Fibroblast of the aortic adventitia (primary cell): ENCODE data around the gene SDHAF3. TPM values are rescaled to one million over a fixed set of nuclear protein-coding genes. Genes with fewer than 3 reads are reported as not detected.
"Not testable (repeated sequence)": the region's sequence is repeated elsewhere in the genome, so short reads cannot be mapped to it uniquely, and the experiment has no call there.

ENCODE experiments used
- DNase-seq: peaks from one replicate; pipeline ENCODE4 v3.0.0-alpha.2; 2010; ENCODE audit warnings: low read depth
- H3K4me3 ChIP-seq: 2 replicates; pipeline ENCODE4 v1.5.1; 2011; ENCODE audit warnings: low read depth, mild to moderate bottlenecking, control low read depth, low read length, moderate library complexity
- CTCF ChIP-seq: IDR thresholded peaks from 2 replicates; pipeline ENCODE4 v1.5.1; 2011; ENCODE audit warnings: mild to moderate bottlenecking, low read length, control low read depth, inconsistent platforms; ENCODE audit not compliant: insufficient read depth
- total RNA-seq: library from RNA; depleted of rRNA; stranded (reverse); fragments of >200 nt; gene quantifications from 2 replicates; pipeline ENCODE4 v1.2.3, GENCODE V29; 2012; ENCODE audit warnings: low replicate concordance

SDHAF3 gene
- 6.0 and 16.0 TPM in 2 replicates for total RNA-seq

DNA sequence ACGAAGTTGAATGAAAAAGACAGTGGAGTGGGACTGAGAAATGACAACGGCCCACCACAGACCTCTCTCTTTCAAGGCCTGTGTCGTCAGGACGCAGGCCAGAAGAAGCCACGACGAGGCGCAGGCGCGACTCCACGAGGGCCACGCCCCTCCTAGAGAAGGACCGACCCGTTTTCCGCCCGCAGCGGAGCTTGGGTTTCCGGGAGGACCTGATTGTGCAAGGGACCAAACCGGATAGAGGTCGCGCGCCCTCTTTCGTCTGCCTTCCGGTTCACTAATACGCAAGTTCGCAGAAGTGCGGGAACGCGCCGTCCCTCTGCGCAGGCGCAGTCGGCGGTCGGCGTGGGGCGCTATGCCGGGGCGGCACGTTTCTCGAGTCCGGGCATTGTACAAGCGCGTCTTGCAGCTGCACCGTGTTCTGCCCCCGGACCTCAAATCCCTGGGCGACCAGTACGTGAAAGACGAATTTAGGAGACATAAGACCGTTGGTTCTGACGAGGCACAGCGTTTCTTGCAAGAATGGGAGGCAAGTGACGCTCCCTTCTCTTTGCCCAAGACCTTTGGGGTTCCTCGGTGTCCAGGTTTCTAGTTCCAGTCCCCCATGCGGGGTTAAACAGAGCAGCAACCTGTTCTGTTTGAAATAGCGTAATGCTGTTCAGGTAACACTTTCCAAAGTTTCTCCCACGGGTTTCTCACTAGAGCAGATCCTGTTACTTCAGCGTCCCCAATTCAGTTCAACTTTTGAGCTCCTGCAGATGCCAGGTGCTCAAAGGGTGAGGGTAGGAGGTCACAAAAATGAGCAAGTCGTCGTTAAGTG, at the start of gene SDHAF3:
Gene SDHAF3, plus strand, starts transcription at position 327 of the 817 bp plus-strand sequence. Its CDS starts 26 bp downstream, at position 353.
- peak; percentile 98 for DNase-seq
- no peak for TF ChIP-seq CTCF
- peak within 1 kb of the TSS; percentile 84 for H3K4me3 ChIP-seq

DNA sequence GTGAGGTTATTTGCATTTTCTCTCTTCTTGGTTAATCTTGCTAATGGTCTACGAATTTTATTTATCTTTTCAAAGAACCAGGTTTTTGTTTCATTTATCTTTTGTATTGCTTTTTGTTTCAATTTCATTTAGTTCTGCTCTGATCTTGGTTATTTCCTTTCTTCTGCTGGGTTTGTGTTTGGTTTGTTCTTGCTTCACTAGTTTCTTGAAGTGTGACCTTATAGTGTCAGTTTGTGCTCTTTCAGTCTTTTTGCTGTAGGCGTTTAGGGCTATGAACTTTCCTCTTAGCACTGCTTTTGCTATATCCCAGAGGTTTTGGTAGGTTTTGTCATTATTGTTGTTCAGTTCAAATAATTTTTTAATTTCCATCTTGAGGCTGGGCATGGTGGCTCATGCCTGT, 45.5 kb upstream of the SDHAF3 start:
- not testable (repeated sequence) for DNase-seq, H3K4me3 ChIP-seq

DNA sequence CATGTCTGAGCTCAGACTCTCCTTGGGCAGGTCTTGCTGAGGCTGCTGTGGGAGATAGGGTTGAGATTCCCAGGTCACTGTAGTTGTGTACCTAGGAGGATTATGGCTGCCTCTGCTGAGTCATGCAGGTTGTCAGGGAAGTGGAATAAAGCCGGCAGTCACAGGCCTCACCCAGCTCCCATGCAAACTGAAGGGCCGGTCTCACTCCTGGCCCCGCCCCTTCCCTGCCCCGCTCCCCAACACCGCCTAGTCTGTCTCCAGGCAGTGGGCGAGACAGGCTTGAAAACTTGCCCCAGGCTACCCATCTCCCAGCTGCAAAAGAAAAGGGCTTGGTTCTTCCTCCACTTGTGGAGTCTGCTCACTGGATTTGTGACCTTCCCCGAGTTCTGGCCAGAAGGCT, 41.6 kb upstream of the SDHAF3 start:
- H3K4me3 ChIP-seq: no peak overlapping the region
- no peak for TF ChIP-seq CTCF
- no peak for DNase-seq

DNA sequence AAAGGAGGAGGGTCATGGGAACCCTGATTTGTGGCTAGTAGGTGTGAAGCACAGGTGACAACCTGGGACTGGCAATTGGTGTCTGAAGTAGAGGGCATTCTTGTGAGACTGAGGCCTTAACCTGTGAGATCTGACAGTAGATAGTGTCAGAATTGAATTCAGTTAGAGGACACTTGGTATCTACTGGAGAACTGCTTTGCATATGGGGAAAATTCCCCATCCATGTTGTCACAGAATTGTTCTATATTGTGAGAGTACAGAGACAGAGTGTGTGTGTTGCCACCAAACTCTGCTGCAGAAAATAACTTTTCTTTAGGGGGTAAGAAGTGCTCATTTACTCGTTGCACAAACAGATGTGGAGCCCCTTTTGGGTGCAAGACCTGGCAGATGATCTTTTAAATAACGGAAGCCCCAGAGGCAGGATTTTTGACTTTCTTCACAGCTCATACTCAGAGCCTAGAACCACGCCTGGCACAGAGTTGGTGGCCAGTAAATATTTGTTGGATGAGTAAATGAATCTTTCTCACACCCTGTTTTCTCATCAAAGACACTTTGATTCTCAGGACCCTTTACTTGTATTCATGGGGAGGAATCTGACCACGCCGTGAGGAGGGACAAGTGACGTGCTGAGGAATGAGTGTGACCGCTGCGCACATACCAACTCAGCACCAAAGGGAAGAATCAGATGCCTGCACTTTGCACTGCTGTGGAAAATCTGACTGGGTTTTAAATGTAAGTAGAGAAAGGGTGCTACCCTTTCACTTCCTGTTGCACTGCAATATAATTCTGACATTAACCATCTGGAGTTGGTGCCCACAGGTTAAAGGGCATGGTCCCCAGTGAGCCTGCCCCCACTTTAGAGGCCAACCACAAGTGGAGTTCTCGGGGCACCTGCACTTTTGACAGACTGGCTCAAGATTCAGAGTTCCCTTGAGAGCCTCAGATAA, 39.2 kb upstream of the SDHAF3 start:
- H3K4me3 ChIP-seq: no peak overlapping the region
- no peak for DNase-seq
- TF ChIP-seq CTCF: no peak

DNA sequence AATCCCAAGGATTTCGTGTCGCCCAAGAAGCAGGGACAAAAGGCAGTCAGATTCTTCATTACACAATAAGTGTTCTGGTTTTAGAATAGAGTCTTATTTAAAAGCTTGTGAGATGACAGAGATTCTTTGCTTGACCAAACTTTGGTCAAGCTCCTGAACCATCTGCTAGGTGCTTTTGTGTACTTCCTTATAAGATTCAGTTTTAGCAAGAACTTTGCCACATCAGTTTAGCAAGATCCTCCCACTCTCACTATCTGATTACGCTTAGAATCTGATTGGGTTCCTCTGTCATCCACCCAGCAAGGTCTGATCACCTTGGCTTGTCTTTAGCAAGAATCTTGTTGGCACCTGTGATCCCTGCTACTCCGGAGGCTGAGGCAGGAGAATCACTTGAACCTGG, 38.2 kb upstream of the SDHAF3 start:
- TF ChIP-seq CTCF: no peak
- no peak for DNase-seq

DNA sequence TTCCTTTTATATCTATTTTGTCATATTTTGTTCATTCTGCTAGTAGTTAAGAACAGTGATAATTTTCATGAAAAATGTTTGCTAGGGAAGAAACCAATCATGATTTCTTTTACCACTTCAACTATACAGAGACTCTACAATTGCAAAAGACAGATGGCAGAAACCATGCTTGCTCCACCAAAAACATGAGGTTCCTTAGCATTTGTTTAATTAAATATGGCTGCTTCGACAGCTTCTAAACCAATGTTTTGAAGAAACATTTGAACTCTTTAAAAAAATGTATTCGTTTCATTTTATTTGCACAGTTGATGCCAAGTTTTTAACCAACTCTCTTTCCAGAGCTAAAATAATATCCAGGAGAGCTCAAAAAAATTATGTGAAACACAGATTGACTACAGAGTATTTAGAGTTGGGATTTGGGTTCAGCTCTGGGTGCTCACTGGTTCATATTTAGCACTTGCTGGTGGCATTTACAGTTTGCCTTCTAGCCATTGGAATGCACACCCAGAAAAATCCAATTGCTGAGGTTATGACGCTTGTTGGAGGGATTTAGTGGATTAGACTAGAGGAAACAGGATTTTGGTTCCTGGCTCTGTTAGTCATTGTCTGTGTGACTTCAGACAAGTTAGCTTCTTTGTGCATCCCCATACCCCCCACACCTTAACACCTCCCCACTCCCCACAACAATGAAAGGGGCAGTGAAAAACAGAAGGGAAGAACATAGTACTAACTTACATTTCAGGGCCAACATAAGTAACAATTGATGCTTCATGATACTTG, 35.8 kb upstream of the SDHAF3 start:
- TF ChIP-seq CTCF: no peak
- DNase-seq: no peak
- no peak overlapping the region for H3K4me3 ChIP-seq

More for the DNA sequence above, 38.2 kb upstream of the SDHAF3 start:
- H3K4me3 ChIP-seq: no peak overlapping the region
